Neural progenitor cell (in vitro differentiated cells): Measurements from ENCODE around the gene MTG1.

ENCODE experiments used
- EZH2 ChIP-seq: fragments of 200-600 bp; sonication (generic); IDR thresholded peaks from 2 replicates; pipeline ENCODE4 v1.6.1; 2017; ENCODE audit warnings: antibody characterized with exemption, mild to moderate bottlenecking, moderate library complexity
- EZH2phosphoT487 ChIP-seq: fragments of 200-600 bp; sonication (generic); IDR thresholded peaks from 2 replicates; pipeline ENCODE4 v1.6.1; 2017; ENCODE audit warnings: antibody characterized with exemption
- TF ChIP-seq, protein P1 (sequence below): fragments of 200-600 bp; sonication (generic); IDR thresholded peaks from 2 replicates; pipeline ENCODE4 v1.5.1; 2017; ENCODE audit warnings: antibody characterized with exemption, mild to moderate bottlenecking

DNA sequence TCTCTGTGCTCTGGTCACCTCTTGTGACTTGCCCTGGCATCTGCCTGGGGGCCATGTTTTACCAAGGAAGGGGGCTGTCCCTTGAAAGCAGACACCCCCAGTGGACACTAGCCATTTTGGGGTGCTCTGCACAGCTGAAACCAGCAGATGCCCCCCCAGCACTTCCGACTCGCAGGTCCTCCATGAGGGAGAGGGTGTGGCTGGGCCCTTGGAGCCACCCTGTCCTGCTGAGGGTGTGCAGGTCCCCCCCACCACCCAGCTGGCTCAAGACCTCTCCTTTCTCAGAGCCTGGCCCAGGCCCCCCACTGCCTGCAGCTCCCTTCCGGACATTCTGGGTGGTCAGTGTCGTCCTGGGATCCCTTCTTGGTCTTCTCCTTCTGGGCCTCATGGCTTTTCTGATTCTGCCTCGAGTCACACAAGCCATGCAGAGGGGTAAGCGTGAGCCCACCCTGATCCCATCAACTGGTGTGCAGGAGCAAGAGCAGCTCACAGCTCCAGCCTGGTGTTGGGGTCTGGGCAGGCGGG is 72.1 kb downstream of the MTG1 start:
- TF ChIP-seq, protein P1, sequence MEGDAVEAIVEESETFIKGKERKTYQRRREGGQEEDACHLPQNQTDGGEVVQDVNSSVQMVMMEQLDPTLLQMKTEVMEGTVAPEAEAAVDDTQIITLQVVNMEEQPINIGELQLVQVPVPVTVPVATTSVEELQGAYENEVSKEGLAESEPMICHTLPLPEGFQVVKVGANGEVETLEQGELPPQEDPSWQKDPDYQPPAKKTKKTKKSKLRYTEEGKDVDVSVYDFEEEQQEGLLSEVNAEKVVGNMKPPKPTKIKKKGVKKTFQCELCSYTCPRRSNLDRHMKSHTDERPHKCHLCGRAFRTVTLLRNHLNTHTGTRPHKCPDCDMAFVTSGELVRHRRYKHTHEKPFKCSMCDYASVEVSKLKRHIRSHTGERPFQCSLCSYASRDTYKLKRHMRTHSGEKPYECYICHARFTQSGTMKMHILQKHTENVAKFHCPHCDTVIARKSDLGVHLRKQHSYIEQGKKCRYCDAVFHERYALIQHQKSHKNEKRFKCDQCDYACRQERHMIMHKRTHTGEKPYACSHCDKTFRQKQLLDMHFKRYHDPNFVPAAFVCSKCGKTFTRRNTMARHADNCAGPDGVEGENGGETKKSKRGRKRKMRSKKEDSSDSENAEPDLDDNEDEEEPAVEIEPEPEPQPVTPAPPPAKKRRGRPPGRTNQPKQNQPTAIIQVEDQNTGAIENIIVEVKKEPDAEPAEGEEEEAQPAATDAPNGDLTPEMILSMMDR, result no peak
- TF ChIP-seq EZH2, result no peak
- TF ChIP-seq EZH2phosphoT487, result no peak
